Left colon (tissue), 2 donors: Measurements from ENCODE around the gene TCF3. TPM values are rescaled to one million over a fixed set of nuclear protein-coding genes. Genes with fewer than 3 reads are reported as not detected.

ENCODE experiments used
- ATAC-seq: fragments of 200-7000 bp; cut with Tn5 transposase; one replicate; pipeline ENCODE4 v1.9.1; 2020; ENCODE audit warnings: mild to moderate bottlenecking, moderate library complexity
- DNase-seq, 2 donors: peaks; one replicate each; pipeline ENCODE4 v3.0.0-alpha.2; 2020
- intact Hi-C, 2 donors: fragments of 100-400 bp; cut with DNase I in 1 of 2; cut with micrococcal nuclease in 1 of 2; formaldehyde crosslinking; loops; one replicate each; pipeline versions ENCODE4 v1.11.2 to v1.14.0; 2022; cut with DNase I, micrococcal nuclease
- total RNA-seq, 2 donors: library from RNA; stranded (reverse); fragmentation: NEBNext Ultra II Directional; extraction: Animal tissue kit (Norgen Biotek cat#: 25700); gene quantifications; one replicate each; pipeline ENCODE4 v1.2.1, GENCODE V29; 2021
- donor health status: DM: no; HTN: no; CAD: no.
- donor health status: DM: yes; HTN: yes; CAD: no.

Gene TCF3
- total RNA-seq, 2 donors from 2014 or later, result 64.1 to 64.7 TPM

DNA sequence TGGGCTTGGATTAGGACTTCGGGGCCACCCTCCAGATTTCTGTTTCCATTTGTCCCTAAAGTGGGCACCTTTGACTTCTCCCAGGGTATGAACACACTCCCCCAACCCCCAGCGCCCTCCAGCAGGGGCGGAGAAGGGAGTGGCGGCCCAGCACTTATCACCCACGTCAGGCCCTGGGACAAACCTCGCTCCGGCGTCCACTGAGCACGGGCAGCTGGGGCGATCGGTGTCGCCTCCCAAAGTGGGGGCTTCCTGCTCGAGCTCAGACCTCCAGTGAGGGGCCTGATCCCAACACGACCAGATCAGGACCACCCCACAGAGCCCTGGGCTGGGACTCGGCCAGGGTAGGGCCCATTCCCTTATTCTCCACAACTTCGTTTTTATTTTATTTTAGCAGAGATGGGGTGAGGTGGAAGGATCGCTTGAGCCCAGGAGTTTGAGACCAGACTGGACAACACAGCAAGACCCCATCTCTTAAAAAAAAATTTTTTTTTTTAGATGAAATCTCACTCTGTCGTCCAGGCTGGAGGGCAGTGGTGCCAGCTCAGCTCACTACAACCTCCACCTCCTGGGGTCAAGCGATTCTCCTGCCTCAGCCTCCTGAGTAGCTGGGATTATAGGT is 3.7 kb upstream of the TCF3 start:
- intact Hi-C loops, result no loop called here
- DNase-seq, result no peak
- no peak for ATAC-seq

DNA sequence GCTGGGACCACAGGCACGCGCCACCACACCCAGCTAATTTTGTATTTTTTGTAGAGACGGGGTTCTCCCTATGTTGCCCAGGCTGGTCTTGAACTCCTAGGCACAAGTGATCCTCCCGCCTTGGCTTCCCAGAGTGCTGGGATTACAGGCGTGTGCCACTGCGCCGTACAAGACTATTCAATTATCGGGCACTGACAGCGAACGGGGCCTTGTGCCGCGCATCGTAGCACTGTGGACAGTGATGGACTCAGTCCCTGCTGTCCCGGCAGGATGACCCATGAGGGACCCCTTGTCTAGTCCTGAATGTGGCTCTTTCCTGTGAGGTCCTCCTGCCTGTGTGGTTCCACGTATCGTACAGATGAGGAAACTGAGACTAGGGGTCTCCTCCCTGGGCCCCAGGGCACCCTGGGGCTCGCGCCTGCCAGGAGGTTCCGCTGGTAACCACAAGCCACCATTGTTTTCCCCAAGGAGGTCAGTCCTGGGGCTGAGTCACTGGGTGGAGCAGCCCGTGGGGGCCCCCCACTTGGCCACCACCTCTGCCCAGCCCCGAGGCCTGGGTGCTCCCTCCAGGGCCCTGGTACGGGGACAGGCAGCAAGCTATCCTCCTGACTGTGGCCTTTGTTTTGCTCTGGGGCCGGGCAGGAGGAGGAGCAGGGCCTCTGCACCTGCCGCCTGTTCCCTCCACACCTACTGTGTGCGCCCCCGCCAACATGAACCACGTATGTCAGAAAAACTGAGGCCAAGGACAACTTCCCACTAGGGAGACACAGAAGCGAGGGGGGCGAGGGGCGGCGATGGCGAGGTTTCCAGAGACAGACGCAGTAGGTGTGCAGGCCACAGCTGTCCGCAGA is 2.9 kb upstream of the TCF3 start:
- no peak for DNase-seq
- intact Hi-C loops, result no loop called here
- no peak for ATAC-seq

DNA sequence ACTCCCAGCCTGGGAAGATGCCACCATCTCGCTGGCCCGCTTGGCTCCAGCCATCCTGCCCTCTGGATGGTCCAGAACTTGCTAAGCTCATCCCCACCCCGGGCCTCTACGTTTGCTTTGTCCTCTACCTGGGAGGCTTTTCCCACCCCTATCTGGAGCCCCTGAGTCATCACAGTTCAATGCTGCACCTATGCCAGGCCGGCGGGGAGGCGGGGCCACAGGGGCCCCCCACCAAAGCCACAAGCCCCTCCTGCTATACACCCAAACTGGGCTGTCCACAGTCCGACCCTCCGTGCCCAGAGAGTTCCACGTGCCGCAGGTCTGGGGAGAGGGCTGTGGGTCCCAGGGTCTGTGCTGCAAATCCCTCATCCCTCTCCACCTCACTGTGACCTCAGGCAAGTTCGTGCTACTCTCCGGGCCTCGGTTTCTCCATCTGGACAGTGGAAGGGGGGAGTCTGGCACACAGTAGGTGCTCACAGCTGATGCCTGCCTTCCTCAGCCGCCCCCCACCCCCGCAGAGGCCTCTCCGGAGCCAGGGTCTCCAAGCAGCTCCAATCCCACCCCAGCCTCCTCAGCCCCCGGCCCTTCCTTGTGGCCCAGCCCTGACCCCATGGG is 1.9 kb upstream of the TCF3 start:
- DNase-seq, result no peak
- intact Hi-C loops, result loop anchor here in 1 of 2 donors (5.0 kb wide), 1 partner anchor 47 kb away; the partner anchor contains the start of gene UQCR11
- no peak for ATAC-seq

DNA sequence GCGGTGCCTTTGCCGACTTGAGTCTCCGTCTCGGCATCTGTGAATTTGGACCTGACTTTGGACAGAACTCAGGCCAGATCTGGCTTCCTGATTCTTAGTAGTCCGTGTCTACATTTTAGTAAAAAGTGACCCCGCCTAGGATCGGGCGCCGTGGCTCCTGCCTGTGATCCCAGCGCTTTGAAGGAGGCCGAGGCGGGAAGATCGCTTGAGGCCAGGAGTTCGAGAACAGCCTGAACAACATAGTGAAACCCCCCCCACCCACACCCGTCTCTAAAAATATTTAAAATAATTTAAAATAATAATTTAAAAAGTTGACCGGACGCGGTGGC is 849 bp upstream of the TCF3 start:
- DNase-seq (no peak), ATAC-seq (peak; percentile 12)
- intact Hi-C loops, result loop anchor here in 1 of 2 donors (5.0 kb wide), 1 partner anchor 46 kb away; the partner anchor contains the start of gene UQCR11

DNA sequence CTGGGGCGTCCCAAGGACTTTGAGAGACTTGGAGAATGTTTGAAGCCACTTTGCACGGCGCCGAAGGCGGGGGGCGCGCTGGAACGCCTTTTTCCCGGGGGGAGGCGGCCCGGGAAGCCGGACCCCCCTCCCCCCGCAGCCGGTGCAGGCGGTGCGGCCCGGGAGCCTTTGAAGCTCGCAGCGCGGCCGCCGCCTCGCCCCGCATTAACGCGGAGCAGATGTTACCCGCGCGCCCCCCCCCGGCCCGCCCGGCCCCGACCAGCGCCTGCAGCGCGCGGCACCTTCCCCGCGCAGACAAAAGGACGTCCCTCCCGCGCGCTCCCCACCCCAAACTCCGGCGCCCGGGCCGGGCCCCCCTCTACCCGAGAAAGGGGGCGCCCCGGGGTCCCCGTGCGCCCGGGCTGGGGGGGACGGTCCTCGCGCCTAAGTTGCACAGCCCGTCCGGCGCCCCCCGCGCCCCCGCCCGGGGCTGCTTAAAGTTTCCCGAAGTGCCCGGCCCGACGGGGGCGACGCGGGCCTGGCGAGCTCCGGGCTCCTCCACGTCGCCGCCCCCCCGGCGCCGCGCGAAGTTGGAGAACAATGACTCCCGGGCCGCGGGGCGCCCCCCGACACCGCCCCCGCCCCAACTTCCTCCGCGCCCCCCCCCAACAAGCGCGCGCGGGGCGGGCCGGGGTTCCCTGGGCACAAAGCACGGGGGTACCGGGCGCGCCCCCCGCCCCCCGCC is 685 bp downstream of the TCF3 start:
- peak; percentile 40 for ATAC-seq
- peak; percentile 31 to 70 for DNase-seq
- intact Hi-C loops, result loop anchor here in 1 of 2 donors (5.0 kb wide), 1 partner anchor 44 kb away; the partner anchor contains the start of gene UQCR11

DNA sequence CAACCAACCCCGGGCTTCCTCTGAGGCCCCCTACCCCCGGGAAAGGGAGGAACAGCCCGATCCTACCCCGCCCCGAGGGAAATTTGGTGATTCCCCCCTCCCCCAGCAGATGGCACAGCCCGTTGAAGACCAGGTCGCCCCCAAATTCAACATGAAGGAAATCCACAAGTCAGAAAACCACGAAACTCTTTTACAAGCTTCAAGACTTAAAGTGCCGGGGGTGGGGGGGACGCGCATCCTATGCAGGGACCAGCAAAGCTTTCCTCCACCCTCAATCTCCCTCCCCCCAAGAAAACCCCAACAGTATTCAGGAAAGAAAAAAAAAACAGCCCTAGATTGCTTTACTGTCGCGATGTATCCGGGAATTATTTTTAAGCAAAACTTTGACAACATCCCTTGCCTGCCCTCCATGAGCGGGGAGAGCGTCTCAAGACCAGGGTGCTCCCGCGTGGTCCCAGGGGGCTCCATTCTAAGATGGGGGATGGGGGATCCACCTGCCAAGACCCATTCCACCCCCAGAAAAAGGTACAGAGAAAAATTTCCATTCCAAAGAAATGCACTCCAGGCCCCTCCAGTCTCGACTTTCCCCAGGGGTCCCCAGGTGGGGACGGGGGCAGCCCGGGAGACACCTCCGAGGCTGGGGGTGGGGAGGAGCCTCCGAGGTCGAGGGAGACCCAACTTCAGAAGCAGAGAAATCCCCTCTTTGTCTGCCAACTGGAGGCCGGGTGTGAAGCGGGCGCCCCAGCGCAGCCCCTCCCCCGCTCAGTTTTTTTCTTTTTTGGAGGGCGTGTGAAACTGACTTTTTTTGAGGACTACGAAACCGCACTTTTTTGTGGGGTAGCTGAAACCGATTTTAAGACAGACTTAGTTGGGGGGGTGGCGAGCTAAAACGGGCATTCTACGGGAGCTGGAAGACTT is 1.5 kb downstream of the TCF3 start:
- peak in 1 of 2 donors; percentile 61 for DNase-seq
- ATAC-seq, result no peak
- intact Hi-C loops, result loop anchor here in 1 of 2 donors (5.0 kb wide), 1 partner anchor 44 kb away; the partner anchor contains the start of gene UQCR11

DNA sequence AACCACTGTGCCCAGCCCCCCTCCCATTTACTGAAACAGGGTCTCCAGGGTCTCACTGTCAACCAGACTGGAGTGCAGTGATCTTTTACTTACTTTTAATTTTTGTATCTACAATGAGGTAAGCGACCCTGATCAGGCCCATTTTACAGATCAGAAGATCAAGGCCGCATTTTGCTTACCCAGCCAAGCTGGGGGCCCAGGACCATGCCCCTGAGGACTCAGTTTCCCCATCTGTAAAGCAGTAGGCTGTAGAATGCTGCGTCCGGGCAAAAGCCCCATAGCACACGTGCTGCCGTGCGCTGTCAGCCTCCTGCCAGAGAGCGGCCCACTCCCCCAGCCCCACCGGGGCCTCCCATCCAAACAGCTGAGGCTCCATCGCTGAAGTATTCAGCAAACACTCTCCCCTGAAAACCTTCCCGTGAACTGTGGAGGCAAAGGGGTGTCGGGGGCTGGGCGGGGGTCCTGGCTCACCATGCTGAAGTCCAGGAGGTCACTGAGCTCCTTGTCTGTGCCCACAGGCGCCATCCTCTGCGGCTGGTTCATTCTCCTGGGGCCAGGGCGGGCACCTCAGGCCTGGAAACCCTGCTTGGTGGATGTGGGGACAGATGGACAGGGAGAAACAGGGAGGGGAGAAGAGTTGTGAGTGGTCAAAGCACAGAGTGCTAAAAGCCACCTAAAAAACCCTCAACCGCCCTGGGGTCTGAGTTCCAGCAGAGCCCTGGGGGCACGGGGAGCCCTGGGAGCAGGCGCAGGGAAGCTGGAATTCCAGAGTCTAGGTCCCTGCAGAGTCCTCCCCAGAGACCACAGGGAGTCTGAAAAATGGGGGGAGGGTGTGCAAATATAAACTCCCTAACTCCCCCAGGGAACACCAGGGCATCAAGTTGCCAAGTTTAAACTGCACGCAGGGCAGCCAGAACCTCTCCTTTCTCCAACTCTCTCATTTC is 2.4 kb downstream of the TCF3 start:
- DNase-seq (no peak), ATAC-seq (no peak)
- intact Hi-C loops, result loop anchor here in 1 of 2 donors (5.0 kb wide), 1 partner anchor 43 kb away; the partner anchor contains the start of gene UQCR11

DNA sequence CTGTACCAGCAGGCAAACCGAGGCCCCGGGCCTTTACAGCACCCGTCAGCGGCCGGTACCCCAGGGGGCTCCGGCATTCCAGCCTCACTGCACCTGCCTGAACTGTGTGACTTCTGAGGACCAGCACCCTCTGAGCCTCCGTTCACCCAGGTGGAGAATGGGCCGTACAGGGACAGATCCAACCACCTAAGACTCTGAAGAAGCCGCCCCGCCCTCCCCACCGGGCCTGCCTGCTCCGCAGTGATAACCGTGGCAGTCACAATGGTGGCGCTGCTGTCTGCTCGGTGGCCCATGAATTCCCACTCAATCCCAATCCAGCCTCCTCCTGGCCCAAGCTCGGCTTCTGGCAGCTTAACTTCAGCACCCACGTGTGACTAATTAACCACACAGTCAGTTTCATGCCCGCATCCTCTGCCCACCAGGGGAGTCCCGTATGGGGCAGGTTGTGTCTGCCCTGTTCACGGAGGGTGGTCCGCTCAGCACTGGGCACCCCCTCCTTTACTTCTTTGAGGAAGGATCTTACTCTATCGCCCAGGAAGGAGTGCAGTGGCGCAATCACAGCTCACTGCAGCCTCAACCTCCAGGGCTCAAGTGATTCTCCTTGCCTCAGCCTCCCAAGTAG is 3.4 kb downstream of the TCF3 start:
- intact Hi-C loops, result no loop called here
- DNase-seq (no peak), ATAC-seq (no peak)

DNA sequence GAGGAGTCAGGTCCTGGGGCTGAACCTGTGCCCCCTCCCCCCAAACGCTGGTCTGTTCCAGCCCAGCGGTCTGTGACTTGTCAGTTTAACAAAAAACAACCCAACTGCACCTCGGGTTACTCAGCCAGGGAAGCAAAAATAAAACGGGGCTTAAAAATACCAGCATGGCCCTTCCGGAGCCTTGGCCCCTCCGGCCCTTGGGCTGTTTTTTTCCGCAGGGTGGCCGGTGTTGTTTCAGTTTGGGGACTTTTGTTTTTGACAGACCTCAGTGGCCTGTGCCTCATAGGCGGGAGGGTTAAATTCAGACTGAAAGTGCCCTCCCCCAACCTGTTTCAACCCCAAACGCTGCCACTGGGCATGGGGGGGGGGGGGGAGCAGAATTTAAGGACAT is 4.0 kb downstream of the TCF3 start:
- DNase-seq, result no peak
- no peak for ATAC-seq
- intact Hi-C loops, result no loop called here

DNA sequence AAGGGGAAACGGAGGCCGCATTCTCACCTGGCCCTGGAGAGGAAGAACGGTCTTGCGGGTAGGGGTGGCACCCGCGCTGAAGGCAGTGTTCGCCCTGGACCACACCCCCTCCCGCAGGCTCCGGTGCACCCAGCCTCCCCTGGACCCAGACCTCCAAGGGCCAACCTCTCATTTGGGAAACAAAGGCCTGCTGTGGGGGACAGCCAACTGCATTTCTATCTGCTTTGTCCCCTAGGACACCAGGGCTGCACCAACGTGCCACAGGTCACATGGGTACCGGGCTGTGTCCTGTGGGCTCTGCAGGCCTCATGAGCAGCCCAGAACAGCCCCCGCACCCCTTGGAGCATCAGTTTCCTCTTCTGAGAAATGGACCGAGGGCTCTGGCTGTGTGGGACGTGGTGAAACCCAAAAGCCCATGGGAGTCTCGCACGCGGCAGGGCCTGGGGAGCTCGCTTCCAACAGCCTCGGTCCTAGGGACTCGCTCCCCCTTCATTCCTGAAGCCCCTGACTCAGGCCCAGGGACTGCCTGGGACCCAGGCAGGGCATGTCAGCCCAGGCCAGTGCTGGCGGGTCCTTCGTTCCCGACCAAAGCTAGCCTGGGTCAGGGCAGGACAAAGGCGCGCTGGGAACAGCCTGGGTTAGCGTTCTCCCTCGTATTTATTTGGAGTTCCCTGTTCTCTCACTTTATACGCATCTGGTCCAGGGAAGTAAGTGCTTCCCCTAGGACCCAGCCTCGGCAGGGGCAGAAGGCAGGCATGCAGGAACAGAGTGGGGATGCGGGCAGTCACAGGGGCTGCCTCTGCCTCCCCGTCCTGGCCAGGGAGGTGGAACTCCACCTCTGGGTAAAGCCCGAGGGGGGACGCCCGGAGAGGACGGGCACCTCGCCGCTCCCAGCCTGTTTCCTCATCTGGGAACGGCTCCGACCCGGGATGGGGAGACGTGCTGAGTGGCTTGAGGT is 4.6 kb downstream of the TCF3 start:
- ATAC-seq (no peak), DNase-seq (no peak)
- intact Hi-C loops, result no loop called here

DNA sequence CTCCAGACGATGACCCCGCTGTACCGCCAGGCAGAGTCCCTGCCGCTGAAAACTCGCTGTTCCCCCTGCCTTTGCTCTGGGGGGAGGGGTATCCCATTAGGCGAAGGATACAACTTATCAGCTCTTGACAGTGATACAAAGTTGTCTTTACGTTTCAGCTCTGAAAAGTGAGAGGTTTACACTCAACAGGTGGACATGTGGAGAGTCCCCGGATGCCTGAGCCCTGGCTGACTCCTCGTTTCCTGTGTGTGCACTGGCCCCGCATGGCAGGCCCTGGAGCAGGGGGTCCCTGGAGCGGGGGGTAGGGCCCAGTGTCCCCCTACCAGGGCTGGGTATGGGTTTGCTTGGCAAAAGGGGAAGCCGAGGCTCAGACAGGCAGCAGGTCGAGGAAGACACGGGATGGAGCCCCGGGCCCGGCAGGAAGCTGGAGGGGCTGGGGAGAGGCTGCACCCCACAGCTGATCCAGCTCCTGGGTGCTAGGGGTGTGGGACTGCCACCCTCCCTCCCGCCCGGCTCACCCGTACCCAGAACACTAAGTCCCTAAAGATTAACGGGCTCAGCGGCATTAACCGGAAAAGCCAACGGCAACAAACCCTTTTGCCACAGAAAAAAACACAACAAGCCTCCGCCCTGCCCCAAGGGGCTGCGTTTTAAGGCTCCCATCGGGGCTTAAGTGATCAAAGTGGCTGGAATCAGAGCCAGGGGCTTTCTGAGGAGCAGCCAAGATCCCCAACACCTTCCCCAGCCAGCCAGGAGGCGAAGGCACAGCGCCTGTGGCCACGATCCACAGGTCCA is 5.6 kb downstream of the TCF3 start:
- intact Hi-C loops, result no loop called here
- ATAC-seq (no peak), DNase-seq (no peak)

DNA sequence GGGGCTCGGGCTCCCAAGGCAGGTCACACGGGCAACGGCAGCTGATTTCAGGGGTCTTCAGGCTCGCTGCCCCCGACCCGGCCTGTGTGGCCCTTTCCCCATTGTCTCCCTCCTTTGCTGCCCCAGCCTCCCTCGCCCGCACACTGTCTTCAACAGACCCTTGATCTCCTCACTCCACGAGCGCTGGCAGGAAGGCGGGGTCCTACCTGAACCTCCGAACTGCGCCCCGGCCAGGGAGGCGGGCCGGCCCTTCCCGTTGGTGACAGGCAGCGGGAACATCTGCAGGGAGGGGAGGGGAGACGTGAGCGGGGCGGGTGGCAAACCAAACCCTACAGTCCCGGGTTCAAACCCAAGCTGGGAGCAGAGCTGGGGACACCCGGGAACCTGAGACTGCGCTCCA is 6.3 kb downstream of the TCF3 start:
- intact Hi-C loops, result no loop called here
- no peak for ATAC-seq

DNA sequence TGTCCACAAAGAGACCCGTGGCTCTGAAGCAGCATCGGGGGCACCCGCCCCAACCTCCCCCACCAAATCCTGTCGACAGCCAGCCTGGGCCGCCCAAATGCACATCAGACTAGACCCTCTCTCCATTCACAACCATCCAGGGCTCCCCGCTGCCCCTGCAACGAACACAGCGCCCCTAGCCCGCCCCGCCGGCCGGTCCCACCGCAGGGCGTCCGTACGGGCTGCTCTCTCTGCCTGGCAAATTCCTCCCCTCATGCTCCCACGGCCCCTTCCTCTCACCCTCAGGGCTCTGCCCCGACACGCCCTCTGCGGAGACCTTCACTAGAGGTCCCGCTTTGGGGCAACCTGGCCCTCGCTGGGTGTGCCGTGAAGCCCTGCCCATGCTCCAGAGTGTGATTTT is 7.1 kb downstream of the TCF3 start:
- intact Hi-C loops, result no loop called here
- DNase-seq (no peak), ATAC-seq (no peak)

More for the DNA sequence above, 6.3 kb downstream of the TCF3 start:
- DNase-seq, result no peak

DNA sequence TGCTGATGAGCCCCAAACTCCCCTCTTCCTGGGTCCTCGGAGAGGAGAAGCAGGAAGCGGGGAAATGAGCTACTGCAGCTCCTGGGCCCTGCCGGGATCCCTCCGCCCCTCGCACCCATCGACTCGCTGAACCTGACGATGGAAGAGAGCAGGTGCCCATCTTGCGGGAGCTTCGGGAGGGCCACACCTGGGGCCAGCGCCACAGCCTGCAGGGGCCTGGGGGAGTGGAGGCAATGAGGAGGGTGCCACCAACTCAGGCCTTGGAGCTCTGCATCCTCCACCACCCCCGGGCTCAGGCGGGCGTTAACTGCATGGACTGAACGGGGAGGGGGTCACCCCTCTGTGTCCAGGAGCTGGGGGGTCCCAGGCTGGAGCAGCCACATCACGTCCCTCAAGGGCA is 8.3 kb downstream of the TCF3 start:
- no peak for ATAC-seq
- intact Hi-C loops, result no loop called here
- DNase-seq, result no peak
